Measurements from ENCODE around the gene CEP290.

CEP290 gene, protein sequence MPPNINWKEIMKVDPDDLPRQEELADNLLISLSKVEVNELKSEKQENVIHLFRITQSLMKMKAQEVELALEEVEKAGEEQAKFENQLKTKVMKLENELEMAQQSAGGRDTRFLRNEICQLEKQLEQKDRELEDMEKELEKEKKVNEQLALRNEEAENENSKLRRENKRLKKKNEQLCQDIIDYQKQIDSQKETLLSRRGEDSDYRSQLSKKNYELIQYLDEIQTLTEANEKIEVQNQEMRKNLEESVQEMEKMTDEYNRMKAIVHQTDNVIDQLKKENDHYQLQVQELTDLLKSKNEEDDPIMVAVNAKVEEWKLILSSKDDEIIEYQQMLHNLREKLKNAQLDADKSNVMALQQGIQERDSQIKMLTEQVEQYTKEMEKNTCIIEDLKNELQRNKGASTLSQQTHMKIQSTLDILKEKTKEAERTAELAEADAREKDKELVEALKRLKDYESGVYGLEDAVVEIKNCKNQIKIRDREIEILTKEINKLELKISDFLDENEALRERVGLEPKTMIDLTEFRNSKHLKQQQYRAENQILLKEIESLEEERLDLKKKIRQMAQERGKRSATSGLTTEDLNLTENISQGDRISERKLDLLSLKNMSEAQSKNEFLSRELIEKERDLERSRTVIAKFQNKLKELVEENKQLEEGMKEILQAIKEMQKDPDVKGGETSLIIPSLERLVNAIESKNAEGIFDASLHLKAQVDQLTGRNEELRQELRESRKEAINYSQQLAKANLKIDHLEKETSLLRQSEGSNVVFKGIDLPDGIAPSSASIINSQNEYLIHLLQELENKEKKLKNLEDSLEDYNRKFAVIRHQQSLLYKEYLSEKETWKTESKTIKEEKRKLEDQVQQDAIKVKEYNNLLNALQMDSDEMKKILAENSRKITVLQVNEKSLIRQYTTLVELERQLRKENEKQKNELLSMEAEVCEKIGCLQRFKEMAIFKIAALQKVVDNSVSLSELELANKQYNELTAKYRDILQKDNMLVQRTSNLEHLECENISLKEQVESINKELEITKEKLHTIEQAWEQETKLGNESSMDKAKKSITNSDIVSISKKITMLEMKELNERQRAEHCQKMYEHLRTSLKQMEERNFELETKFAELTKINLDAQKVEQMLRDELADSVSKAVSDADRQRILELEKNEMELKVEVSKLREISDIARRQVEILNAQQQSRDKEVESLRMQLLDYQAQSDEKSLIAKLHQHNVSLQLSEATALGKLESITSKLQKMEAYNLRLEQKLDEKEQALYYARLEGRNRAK (N-terminal part only)

DNA sequence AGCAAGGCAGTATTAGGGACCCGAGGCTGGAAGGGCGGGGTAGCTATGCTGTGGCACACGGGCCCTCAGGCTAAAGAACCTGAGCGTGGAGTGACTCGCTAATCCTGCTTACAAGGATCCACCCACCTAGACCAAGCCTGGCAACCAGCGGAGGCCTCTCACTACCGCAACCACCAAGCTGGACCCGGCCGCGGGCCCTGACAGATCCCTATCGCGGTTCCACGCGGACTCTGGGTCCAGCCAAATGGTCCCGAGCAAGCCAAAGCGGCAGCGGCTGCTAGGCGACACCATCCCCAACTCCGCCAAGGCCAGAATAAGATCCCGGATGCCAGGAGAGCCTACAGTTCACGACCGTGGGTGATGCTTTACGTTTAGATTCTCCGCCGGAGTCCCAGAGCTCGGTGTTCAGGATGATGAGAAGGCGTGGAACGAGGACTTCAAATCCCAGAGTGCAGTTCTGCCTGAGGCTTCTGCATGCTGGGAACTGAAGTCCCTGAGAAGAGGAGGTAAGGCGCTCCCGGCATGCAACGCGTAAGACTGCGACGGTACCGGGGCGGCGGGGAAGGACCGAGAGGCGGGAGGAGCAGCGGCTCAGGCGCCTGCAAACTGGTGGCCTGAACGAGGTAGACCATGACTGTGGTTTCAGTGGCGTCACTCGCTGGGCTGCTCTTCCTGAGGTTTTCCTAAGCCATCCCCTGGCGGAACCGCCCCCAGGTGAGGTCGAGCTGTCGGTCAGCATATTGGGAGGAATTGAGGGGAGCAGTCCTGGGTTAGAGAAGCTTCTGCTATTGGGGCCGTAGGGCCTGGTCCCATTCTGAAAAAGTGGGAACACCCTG, at the start of gene CEP290, which contains the start of gene TMTC3:
Gene CEP290, minus strand, starts transcription at position 315 of the 836 bp plus-strand sequence. CDS start 781 bp downstream, outside the sequence.
Gene TMTC3, plus strand, starts transcription at position 534 of the 836 bp plus-strand sequence. CDS start 6,009 bp downstream, outside the sequence.
- peak; percentile 93 for FAIRE-seq

- FAIRE-seq, result peak; percentile 85
Observed at GRCh38 chr12:88188180-88188579, 46.3 kb upstream of the CEP290 start.

GRCh38 chr12:88187571-88187970, 45.7 kb upstream of the CEP290 start:
- no peak for FAIRE-seq

GRCh38 chr12:88185988-88186387, 44.1 kb upstream of the CEP290 start:
- FAIRE-seq, result no peak

DNA sequence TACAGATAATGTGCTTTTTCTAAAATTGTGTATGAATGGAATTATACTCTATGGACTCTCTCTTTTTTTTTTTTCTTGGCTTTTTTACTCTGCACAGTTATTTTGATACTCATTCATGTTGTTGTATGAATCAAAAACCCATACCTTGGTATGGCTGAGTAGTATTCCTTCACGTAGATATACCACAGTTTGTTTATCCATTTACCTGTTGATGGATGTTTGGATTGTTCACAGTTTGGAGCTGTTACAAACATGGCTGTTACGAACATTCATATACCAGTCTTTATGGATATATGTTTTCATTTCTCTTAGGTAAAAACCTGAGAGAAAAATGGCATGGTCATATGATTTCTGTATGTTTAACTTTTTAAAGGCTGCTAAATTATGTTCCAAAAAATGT, 43.4 kb upstream of the CEP290 start:
- FAIRE-seq, result no peak

GRCh38 chr12:88184196-88184595, 42.3 kb upstream of the CEP290 start:
- no peak for FAIRE-seq

DNA sequence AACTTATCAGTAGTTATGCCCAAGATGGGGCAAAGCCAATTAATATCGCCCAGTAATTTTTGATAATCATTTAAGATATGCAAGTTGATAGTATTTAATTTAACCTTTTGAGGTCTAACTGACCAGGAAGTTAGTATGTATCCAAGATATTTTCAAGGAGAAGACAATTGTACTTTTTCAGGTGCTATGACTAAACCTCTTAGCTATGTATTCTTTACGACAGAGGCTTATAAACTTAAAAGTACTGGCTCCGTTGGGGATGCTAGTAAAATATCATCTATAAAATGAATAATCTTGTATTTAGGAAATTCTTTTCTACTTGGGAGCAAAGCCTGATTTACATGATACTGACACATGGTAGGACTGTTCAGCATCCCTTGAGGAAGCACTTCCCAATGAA, 40.5 kb upstream of the CEP290 start:
- no peak for FAIRE-seq

- no peak for FAIRE-seq
Observed at GRCh38 chr12:88181881-88182280, 40.0 kb upstream of the CEP290 start.

DNA sequence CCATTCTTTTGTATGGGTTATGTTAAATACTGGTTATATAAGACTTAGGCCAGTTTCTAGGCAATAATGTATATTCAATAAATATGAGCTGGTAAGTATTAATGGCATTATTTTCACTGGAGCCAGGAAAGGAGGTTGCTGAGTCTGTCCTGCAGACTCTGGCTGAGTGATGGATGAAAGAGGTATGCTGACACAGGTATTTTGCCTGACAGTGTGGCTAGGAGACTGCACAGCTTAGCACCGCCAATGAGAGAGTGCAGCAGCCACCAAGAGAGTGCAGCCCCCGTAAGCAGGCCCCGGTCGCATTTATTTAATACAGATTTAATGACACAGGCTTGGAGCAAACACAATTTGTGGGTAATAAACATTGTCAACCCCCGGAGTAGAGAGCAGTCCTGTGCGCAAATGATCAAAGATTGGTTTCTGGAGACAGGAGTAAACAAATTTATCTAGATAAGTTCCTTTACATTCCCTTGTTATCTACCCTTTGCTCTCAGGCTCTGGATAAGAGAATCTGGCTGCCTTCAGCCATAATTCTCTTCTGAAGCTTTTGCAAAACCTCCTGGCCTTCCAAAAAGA, 37.6 kb upstream of the CEP290 start:
- FAIRE-seq, result no peak

GRCh38 chr12:88175544-88175943, 33.7 kb upstream of the CEP290 start:
- FAIRE-seq, result no peak

GRCh38 chr12:88172844-88173407, 31.0 kb upstream of the CEP290 start:
- no peak for FAIRE-seq

- no peak for FAIRE-seq
Observed at GRCh38 chr12:88167384-88167783, 25.5 kb upstream of the CEP290 start.

GRCh38 chr12:88166179-88166578, 24.3 kb upstream of the CEP290 start:
- FAIRE-seq, result no peak

- FAIRE-seq, result no peak
Observed at GRCh38 chr12:88163371-88163770, 21.5 kb upstream of the CEP290 start.

DNA sequence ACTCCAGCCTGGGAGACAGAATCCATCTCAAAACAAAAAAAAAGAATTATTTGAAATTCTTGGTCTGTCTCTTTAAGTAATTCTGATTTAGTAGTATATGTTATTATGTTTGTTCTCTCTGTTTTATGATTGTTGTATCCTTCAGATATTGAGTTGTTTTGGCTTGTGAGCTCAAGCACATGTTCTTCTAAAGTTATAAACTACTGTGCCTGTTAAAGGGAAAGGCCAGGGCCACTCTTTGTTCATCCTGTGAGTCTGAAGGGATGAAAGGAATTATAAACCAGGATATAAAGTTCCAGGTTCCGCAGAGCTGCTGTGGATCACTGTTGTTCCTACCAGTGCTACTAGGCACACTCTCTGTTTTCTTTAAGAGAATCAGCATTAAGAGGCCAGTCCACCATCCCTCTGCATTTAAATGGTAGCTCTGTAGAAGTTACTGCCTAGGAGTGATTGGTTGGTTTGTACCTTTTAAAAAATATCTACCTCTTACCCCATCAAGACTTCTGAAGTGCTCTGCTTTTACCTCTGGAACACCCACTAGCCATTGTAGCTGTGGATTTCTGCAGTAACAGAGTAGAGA, 14.3 kb upstream of the CEP290 start:
- FAIRE-seq, result no peak

GRCh38 chr12:88153959-88154358, 12.1 kb upstream of the CEP290 start:
- FAIRE-seq, result no peak

- no peak for FAIRE-seq
Observed at GRCh38 chr12:88150063-88150462, 8.2 kb upstream of the CEP290 start.

DNA sequence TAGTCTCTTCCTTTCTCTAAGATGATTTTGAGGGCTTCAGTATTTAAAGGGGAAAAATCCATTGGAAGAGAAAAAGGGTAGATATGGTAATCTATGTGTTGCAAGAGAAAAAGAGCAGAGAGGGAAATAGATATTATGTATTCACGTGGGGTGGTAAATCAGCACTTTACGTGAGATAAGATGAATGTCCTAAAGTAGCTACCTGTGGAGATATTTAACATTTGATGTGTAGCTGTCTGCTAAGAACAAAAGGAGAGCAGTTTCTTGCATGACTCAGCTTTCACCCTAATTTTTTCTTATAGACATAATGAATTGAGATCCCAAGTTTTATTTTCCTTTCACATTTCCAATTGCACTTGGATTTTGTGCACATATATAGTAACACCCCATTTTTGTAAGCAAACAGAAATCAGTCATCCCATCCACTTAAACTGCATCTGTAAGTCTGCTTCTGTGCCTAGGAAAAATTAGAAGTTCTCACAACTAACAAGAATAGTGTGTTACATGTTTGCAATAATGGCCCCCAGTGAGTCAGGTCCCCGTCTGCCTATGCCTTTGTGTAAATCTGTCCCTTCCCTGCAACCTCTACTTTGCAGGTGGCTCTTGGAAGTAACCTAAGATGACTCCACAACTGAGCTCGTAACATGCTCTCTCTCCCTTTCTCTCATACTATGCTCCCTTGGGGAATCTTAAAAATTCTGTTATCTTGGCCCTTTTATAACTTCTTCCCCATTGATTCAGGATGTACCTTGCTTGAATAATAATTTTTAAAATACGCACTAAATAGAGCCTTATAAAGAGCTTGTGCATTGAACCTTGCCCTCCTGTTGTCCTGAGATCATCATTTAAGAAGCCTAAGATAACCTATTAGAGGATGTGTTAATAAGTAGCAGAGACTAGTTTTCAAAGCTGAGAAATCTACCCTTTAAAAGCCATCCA, 3.9 kb upstream of the CEP290 start:
- no peak for FAIRE-seq
